Fibroblast of the aortic adventitia (primary cell): ENCODE results near the gene PAX1. TPM values are rescaled to one million over a fixed set of nuclear protein-coding genes. Genes with fewer than 3 reads are reported as not detected.

Source experiments
- DNase-seq: peaks from one replicate; pipeline ENCODE4 v3.0.0-alpha.2; 2010; ENCODE audit warnings: low read depth
- H3K4me3 ChIP-seq: 2 replicates; pipeline ENCODE4 v1.5.1; 2011; ENCODE audit warnings: low read depth, mild to moderate bottlenecking, control low read depth, low read length, moderate library complexity
- CTCF ChIP-seq: IDR thresholded peaks from 2 replicates; pipeline ENCODE4 v1.5.1; 2011; ENCODE audit warnings: mild to moderate bottlenecking, low read length, control low read depth, inconsistent platforms; ENCODE audit not compliant: insufficient read depth
- total RNA-seq: library from RNA; depleted of rRNA; stranded (reverse); fragments of >200 nt; gene quantifications from 2 replicates; pipeline ENCODE4 v1.2.3, GENCODE V29; 2012; ENCODE audit warnings: low replicate concordance

Gene PAX1
- total RNA-seq, 1 donor: not detected

- no peak for TF ChIP-seq CTCF
- H3K4me3 ChIP-seq: no peak overlapping the region
- no peak for DNase-seq
Measured at GRCh38 chr20:21729316-21729715, 23.9 kb downstream of the PAX1 start.

GRCh38 chr20:21739161-21739560 is 33.7 kb downstream of the PAX1 start:
- H3K4me3 ChIP-seq: no peak overlapping the region
- no peak for TF ChIP-seq CTCF
- DNase-seq: no peak

- H3K4me3 ChIP-seq: no peak overlapping the region
- no peak for TF ChIP-seq CTCF
Measured at GRCh38 chr20:21739682-21740081, 34.2 kb downstream of the PAX1 start.

GRCh38 chr20:21741266-21741665 is 35.8 kb downstream of the PAX1 start:
- no peak for TF ChIP-seq CTCF
- no peak overlapping the region for H3K4me3 ChIP-seq
- no peak for DNase-seq

More at GRCh38 chr20:21739682-21740081, 34.2 kb downstream of the PAX1 start:
- no peak for DNase-seq

GRCh38 chr20:21762646-21763045 is 57.2 kb downstream of the PAX1 start:
- TF ChIP-seq CTCF: no peak
- no peak for DNase-seq
- H3K4me3 ChIP-seq: no peak overlapping the region

GRCh38 chr20:21767200-21767738 is 61.8 kb downstream of the PAX1 start:
- TF ChIP-seq CTCF: no peak
- no peak for DNase-seq
- H3K4me3 ChIP-seq: no peak overlapping the region

GRCh38 chr20:21767739-21768223 is 62.3 kb downstream of the PAX1 start:
- H3K4me3 ChIP-seq: no peak overlapping the region
- no peak for TF ChIP-seq CTCF
- DNase-seq: no peak
